HepG2 (cell line): ENCODE results near the gene SLC22A12. TPM values are rescaled to one million over a fixed set of nuclear protein-coding genes. Genes with fewer than 3 reads are reported as not detected.

ENCODE experiments used
- ATAC-seq: fragments of 200-7000 bp; cut with Tn5 transposase; 3 replicates; pipeline ENCODE4 v1.9.1; 2020; ENCODE audit warnings: mild to moderate bottlenecking, moderate library complexity
- Bru-seq: library from RNA; stranded (reverse); fragments of 400-500 nt; gene quantifications from one replicate; lab custom pipeline; 2021; lab: Mats Ljungman, UMichigan
- BruChase-seq, 2 experiments: library from RNA; stranded (reverse); fragments of 400-500 nt; gene quantifications; one replicate each; lab custom pipeline; 2021; lab: Mats Ljungman, UMichigan
- BruUV-seq: library from RNA; stranded (reverse); fragments of 400-500 nt; replicated peaks from 2 replicates; lab custom pipeline; 2021; lab: Mats Ljungman, UMichigan
- CTCF ChIA-PET: fragments of 300-600 bp; formaldehyde crosslinking; extraction: SDS; loops from one replicate; lab custom pipeline; 2021; ENCODE audit warnings: low total read pairs, inconsistent platforms, low intra/inter-chr PET ratio; lab: Yijun Ruan, JAX
- POLR2A ChIA-PET: fragments of 350-600 bp; sonication (Branson Sonifier 250); formaldehyde crosslinking; loops from one replicate; lab custom pipeline; 2020; ENCODE audit warnings: antibody characterized with exemption, inconsistent platforms; lab: Yijun Ruan, JAX
- DNase-seq: peaks from one replicate; pipeline ENCODE4 v3.0.0-alpha.2; 2015; ENCODE audit warnings: low spot score
- FAIRE-seq: peaks from 3 replicates; lab custom pipeline; 2011; peaks lifted over from hg19 to GRCh38; lab: Jason Lieb, UNC
- H2AFZ ChIP-seq: one replicate; pipeline ENCODE4 v1.6.1; 2011; ENCODE audit warnings: low read length, inconsistent platforms
- H3K27ac ChIP-seq: fragments of 300-600 bp; 3 replicates; pipeline ENCODE4 v1.8.0; 2011; ENCODE audit warnings: mixed run types, mild to moderate bottlenecking, mixed read lengths, low read length, inconsistent platforms; ENCODE audit not compliant: insufficient read depth; ENCODE audit errors: extremely low read length
- H3K27me3 ChIP-seq, 2 experiments: fragments of 200-600 bp in 1 of 2; 2 replicates in 1 of 2; 3 replicates in 1 of 2; pipeline versions ENCODE4 v1.6.0 to v1.8.0; 2011; ENCODE audit warnings: low read length in 2 of 2, mild to moderate bottlenecking in 2 of 2, moderate library complexity in 2 of 2, inconsistent platforms in 1 of 2; ENCODE audit not compliant: insufficient read depth in 2 of 2, control insufficient read depth in 1 of 2
- H3K36me3 ChIP-seq, 2 experiments: fragments of 200-600 bp in 1 of 2; replicated peaks in 1 of 2; 2 replicates in 1 of 2; 3 replicates in 1 of 2; pipeline versions ENCODE4 v1.5.1 to v1.8.0; 2011; ENCODE audit warnings: low read length in 2 of 2, inconsistent platforms in 1 of 2; ENCODE audit not compliant: insufficient read depth in 2 of 2, control insufficient read depth in 1 of 2
- H3K4me1 ChIP-seq: 2 replicates; pipeline ENCODE4 v1.5.1; 2012; ENCODE audit warnings: low read length, inconsistent platforms; ENCODE audit not compliant: insufficient read depth
- H3K4me2 ChIP-seq: 2 replicates; pipeline ENCODE4 v1.6.0; 2011; ENCODE audit warnings: low read depth, low read length, inconsistent platforms
- H3K4me3 ChIP-seq, 3 experiments: fragments of 200-600 bp in 1 of 3; sonication (generic), shearing (Covaris generic) in 1 of 3; replicated peaks in 1 of 3; 2 replicates each; pipeline ENCODE4 v1.5.1; 2011 to 2016; ENCODE audit warnings: low read length in 3 of 3, inconsistent platforms in 2 of 3, low read depth in 2 of 3, mild to moderate bottlenecking in 2 of 3, control low read depth in 1 of 3, mixed read lengths in 1 of 3; ENCODE audit not compliant: insufficient read depth in 1 of 3
- H3K79me2 ChIP-seq: one replicate; pipeline ENCODE4 v1.6.1; 2011; ENCODE audit warnings: low read length, inconsistent platforms; ENCODE audit not compliant: insufficient read depth
- H3K9ac ChIP-seq: 2 replicates; pipeline ENCODE4 v1.6.0; 2011; ENCODE audit warnings: mild to moderate bottlenecking, low read depth, low read length, inconsistent platforms; ENCODE audit not compliant: insufficient read depth
- H3K9me3 ChIP-seq: 2 replicates; pipeline ENCODE4 v1.5.1; 2012; ENCODE audit warnings: mild to moderate bottlenecking, low read length
- H4K20me1 ChIP-seq: 2 replicates; pipeline ENCODE4 v1.6.0; 2011; ENCODE audit warnings: inconsistent platforms, mild to moderate bottlenecking, low read length, moderate library complexity; ENCODE audit not compliant: insufficient read depth
- AGO2 ChIP-seq: fragments of 200-400 bp; formaldehyde crosslinking; optimal IDR thresholded peaks from 2 replicates; pipeline ENCODE3; 2017; ENCODE audit warnings: mild to moderate bottlenecking, low read depth, low read length, moderate library complexity
- CEBPB ChIP-seq: IDR thresholded peaks from 2 replicates; pipeline ENCODE4 v1.6.1; 2011; ENCODE audit warnings: low read depth, low read length, improper control_type of control experiment, borderline replicate concordance
- ELF4 ChIP-seq: sonication (generic); formaldehyde crosslinking; IDR thresholded peaks from 2 replicates; pipeline ENCODE4 v1.5.0; 2020; ENCODE audit warnings: missing genetic modification reagents, mild to moderate bottlenecking, moderate library complexity, borderline replicate concordance
- FOXC1 ChIP-seq: sonication (generic); formaldehyde crosslinking; IDR thresholded peaks from 2 replicates; pipeline ENCODE4 v1.8.0; 2022; ENCODE audit warnings: mild to moderate bottlenecking, missing genetic modification reagents, borderline replicate concordance
- KMT2B ChIP-seq: IDR thresholded peaks from 2 replicates; pipeline ENCODE4 v1.6.1; 2016; ENCODE audit warnings: missing genetic modification reagents, missing compliant biosample characterization
- NCOA2 ChIP-seq: sonication (generic); formaldehyde crosslinking; IDR thresholded peaks from 2 replicates; pipeline ENCODE4 v1.8.0; 2022; ENCODE audit warnings: inconsistent platforms
- ONECUT2 ChIP-seq: sonication (generic); formaldehyde crosslinking; IDR thresholded peaks from 2 replicates; pipeline ENCODE4 v1.4.0; 2020; ENCODE audit warnings: missing genetic modification reagents
- SMAD3 ChIP-seq: sonication (generic); formaldehyde crosslinking; IDR thresholded peaks from 2 replicates; pipeline ENCODE4 v1.4.0; 2020; ENCODE audit warnings: missing genetic modification reagents
- ZBTB42 ChIP-seq: sonication (generic); formaldehyde crosslinking; IDR thresholded peaks from 2 replicates; pipeline ENCODE4 v1.5.0; 2020; ENCODE audit warnings: mild to moderate bottlenecking, missing genetic modification reagents
- ZFP91 ChIP-seq: sonication (generic); formaldehyde crosslinking; IDR thresholded peaks from 2 replicates; pipeline ENCODE4 v1.9.0; 2022; ENCODE audit warnings: missing genetic modification reagents, mild to moderate bottlenecking, borderline replicate concordance
- ZFX ChIP-seq: sonication (generic); formaldehyde crosslinking; IDR thresholded peaks from 2 replicates; pipeline ENCODE4 v1.4.0; 2020; ENCODE audit warnings: mild to moderate bottlenecking, low read depth, missing genetic modification reagents, moderate library complexity
- ZNF501 ChIP-seq: sonication (generic); formaldehyde crosslinking; IDR thresholded peaks from 2 replicates; pipeline ENCODE4 v1.5.1; 2020; ENCODE audit warnings: mild to moderate bottlenecking, moderate library complexity, missing genetic modification reagents
- ZNF615 ChIP-seq: sonication (generic); formaldehyde crosslinking; IDR thresholded peaks from 2 replicates; pipeline ENCODE4 v1.5.0; 2020; ENCODE audit warnings: mild to moderate bottlenecking, missing genetic modification reagents, borderline replicate concordance
- ZNF770 ChIP-seq: sonication (generic); formaldehyde crosslinking; IDR thresholded peaks from 2 replicates; pipeline ENCODE4 v1.5.0; 2020; ENCODE audit warnings: mild to moderate bottlenecking, missing genetic modification reagents
- ZNF883 ChIP-seq: sonication (generic); formaldehyde crosslinking; IDR thresholded peaks from 2 replicates; pipeline ENCODE4 v1.5.1; 2020; ENCODE audit warnings: mild to moderate bottlenecking, missing genetic modification reagents; ENCODE audit errors: not compliant biosample characterization
- WGBS: methylation state at CpG from one replicate; pipeline ENCODE4 v1.1.6; 2017; ENCODE audit warnings: low lambda C conversion rate; 5-methylcytosine and 5-hydroxymethylcytosine counted together
- in situ Hi-C: cut with HindIII; loops from 2 replicates; pipeline ENCODE4 v1.10.0; 2017; ENCODE audit warnings: low pct_unique_long_range_greater_than_20kb; ENCODE audit not compliant: extremely low pct_ligation_motif_present
- intact Hi-C: fragments of 100-400 bp; cut with micrococcal nuclease; formaldehyde crosslinking; loops from one replicate; pipeline ENCODE4 v1.10.0; 2022; ENCODE audit not compliant: unreplicated experiment
- long read RNA-seq, 2 experiments: library from RNA in 1 of 2; library from polyadenylated mRNA in 1 of 2; stranded (forward) in 1 of 2; unstranded in 1 of 2; transcript quantifications; one replicate each; pipeline ENCODE4 v2.0.0, GENCODE V29; 2019 to 2022
- polyA minus RNA-seq, 3 experiments: library from RNA; depleted of rRNA, polyadenylated mRNA; stranded (reverse); fragments of >200 nt; gene quantifications; 2 replicates each; pipeline ENCODE4 v1.2.3, GENCODE V29; 2011; ENCODE audit warnings: low replicate concordance in 1 of 3
- polyA plus RNA-seq, 8 experiments: library from polyadenylated mRNA; depleted of rRNA in 3 of 8; stranded (reverse) in 7 of 8; unstranded in 1 of 8; fragments of >200 nt; fragmentation: Illumina TruSeq in 4 of 8; extraction: Trizol in 4 of 8; gene quantifications; 2 replicates each; pipeline versions ENCODE4 v1.2.1 to v1.2.3, GENCODE V29; 2011 to 2016; ENCODE audit warnings: low read depth in 4 of 8, missing spikeins in 1 of 8, mixed read lengths in 1 of 8; ENCODE audit not compliant: insufficient read depth in 1 of 8
- total RNA-seq, 5 experiments: library from RNA; depleted of rRNA; stranded (reverse); fragments of >200 nt; fragmentation: Illumina TruSeq; extraction: Trizol; gene quantifications; 2 replicates each; pipeline ENCODE4 v1.2.3, GENCODE V29; 2016; ENCODE audit warnings: low read depth in 1 of 5
- TF ChIP-seq, protein P1 (sequence below): sonication (generic); formaldehyde crosslinking; IDR thresholded peaks from 2 replicates; pipeline ENCODE4 v1.8.1; 2023; ENCODE audit warnings: mild to moderate bottlenecking, missing genetic modification reagents

SLC22A12 gene
- total RNA-seq (2016; rRNA removed; fragmentation: Illumina TruSeq; extraction: Trizol) (not detected in 2 replicates), polyA plus RNA-seq (2011; rRNA removed) (not detected in 2 replicates), polyA minus RNA-seq (2011; rRNA and poly(A)+ RNA removed; ENCODE audit: low replicate concordance) (not detected in 2 replicates), Bru-seq, nascent RNA (not detected), BruChase-seq, experiment 1, labeled RNA remaining after a 6-hour chase (not detected), BruChase-seq, experiment 2, labeled RNA remaining after a 2-hour chase (not detected)
- total RNA-seq (2016; cell fraction: cytosol; rRNA removed; fragmentation: Illumina TruSeq; extraction: Trizol; ENCODE audit: low read depth), result not detected in 2 replicates
- not detected in 2 replicates for total RNA-seq (2016; cell fraction: insoluble cytoplasmic fraction; rRNA removed; fragmentation: Illumina TruSeq; extraction: Trizol)
- not detected in 2 replicates for total RNA-seq (2016; cell fraction: membrane; rRNA removed; fragmentation: Illumina TruSeq; extraction: Trizol)
- not detected in 2 replicates for total RNA-seq (2016; cell fraction: nucleus; rRNA removed; fragmentation: Illumina TruSeq; extraction: Trizol)
- not detected in 2 replicates for polyA plus RNA-seq (2011; cell fraction: cytosol; rRNA removed)
- not detected in 2 replicates for polyA plus RNA-seq (2011; cell fraction: nucleus; rRNA removed)
- not detected in 2 replicates for polyA plus RNA-seq (2012)
- polyA plus RNA-seq (2016; cell fraction: cytosol; fragmentation: Illumina TruSeq; extraction: Trizol; ENCODE audit: low read depth), result not detected in 2 replicates
- not detected in 2 replicates for polyA plus RNA-seq (2016; cell fraction: insoluble cytoplasmic fraction; fragmentation: Illumina TruSeq; extraction: Trizol; ENCODE audit: low read depth)
- not detected in 2 replicates for polyA plus RNA-seq (2016; cell fraction: membrane; fragmentation: Illumina TruSeq; extraction: Trizol; ENCODE audit: low read depth)
- not detected in 2 replicates for polyA plus RNA-seq (2016; cell fraction: nucleus; fragmentation: Illumina TruSeq; extraction: Trizol; ENCODE audit: insufficient read depth, low read depth)
- not detected in 2 replicates for polyA minus RNA-seq (2011; cell fraction: cytosol; rRNA and poly(A)+ RNA removed)
- not detected in 2 replicates for polyA minus RNA-seq (2011; cell fraction: nucleus; rRNA and poly(A)+ RNA removed)
- long read RNA-seq, experiment 1, result 0 reads
- long read RNA-seq, experiment 2, result 0 reads

DNA sequence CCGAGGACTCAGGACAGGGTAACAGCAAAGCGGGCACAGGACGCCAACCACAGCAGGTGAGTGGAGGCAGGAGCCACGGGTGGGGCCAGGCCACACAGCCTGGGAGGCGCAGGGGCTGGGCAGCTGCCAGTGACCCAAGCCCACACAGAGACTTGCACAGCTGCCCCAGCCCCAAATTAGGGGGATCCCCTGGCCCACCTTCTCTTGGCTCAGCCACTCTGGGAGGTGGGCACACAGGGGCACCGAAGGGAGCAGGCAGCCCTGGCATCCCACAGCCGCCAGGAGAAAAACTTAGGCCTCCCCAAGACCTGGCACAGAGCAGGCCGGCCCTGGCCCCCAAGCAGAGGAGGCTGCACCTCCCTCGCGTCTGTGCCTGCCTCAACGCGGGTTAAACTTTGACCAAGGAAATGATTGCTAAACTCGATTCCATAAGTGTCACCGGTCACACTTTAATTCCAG is at the start of gene SLC22A12:
Gene SLC22A12 (plus strand): TSS at position 458 of the 459 bp plus-strand sequence. CDS start 337 bp downstream, outside the sequence.
- intact Hi-C loops, result no loop called here
- TF ChIP-seq AGO2 (no peak), ZNF615 (CRISPR knock-in tag) (no peak), KMT2B (CRISPR knock-in tag) (no peak), CEBPB (peak; percentile 17; the same call in 1 of the 2 replicates), ZFP91 (0 out of 2 replicates have a peak, but pooled peaks have one; percentile 26), NCOA2 (peak; percentile 13; the same call in 1 of the 2 replicates), ELF4 (CRISPR knock-in tag) (no peak), ZBTB42 (no peak), ZNF883 (no peak), FOXC1 (no peak), ONECUT2 (CRISPR knock-in tag) (no peak), ZNF770 (CRISPR knock-in tag) (peak; percentile 58; the same call in 1 of the 2 replicates), ZNF501 (CRISPR knock-in tag) (no peak), ZFX (CRISPR knock-in tag) (peak; percentile 18; the same call in 1 of the 2 replicates), SMAD3 (CRISPR knock-in tag) (no peak)
- TF ChIP-seq, protein P1, sequence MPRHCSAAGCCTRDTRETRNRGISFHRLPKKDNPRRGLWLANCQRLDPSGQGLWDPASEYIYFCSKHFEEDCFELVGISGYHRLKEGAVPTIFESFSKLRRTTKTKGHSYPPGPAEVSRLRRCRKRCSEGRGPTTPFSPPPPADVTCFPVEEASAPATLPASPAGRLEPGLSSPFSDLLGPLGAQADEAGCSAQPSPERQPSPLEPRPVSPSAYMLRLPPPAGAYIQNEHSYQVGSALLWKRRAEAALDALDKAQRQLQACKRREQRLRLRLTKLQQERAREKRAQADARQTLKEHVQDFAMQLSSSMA (CRISPR knock-in tag), result no peak

More for the DNA sequence above, at the start of gene SLC22A12:
- DNase-seq (no peak), ATAC-seq (peak; percentile 76), FAIRE-seq (no peak)
- Histone ChIP-seq H3K36me3 (no peaks in the 10 kb centered on the region), H3K27ac (no peak within 1 kb of the TSS), H3K79me2 (no peaks in the 10 kb centered on the region), H3K9me3 (peaks cover 14% of the 10 kb centered on the region), H3K27me3 (peaks cover 0 to 7% of the 10 kb centered on the region in 2 experiments; a peak in 2 of 5 replicates), H4K20me1 (no peaks in the 10 kb centered on the region), H3K4me2 (peak within 1 kb of the TSS; percentile 35), H3K9ac (no peak within 1 kb of the TSS), H3K4me1 (peaks cover 18% of the 10 kb centered on the region), H2AFZ (no peak within 1 kb of the TSS), H3K4me3 (no peak within 1 kb of the TSS; a peak in 1 of 6 replicates)
- no TSS peak for BruUV-seq
- CTCF ChIA-PET, result no interaction called here
- in situ Hi-C loops, result no loop called here
- WGBS, result 25% methylated on average over 8 of the region's 14 CpGs
- POLR2A ChIA-PET, result no interaction called here
